ENCODE results near the gene KIF26A. TPM values are rescaled to one million over a fixed set of nuclear protein-coding genes. Genes with fewer than 3 reads are reported as not detected.
A peak's percentile ranks its signal among the peaks of the same experiment; 100 is the strongest.

The KIF26A gene
- total RNA-seq, 2 donors from 2014 or later: 1.6 to 13.9 TPM

- peak overlapping the region; percentile 45 to 50 for H3K4me3 ChIP-seq
- intact Hi-C loops (cut with DNase I): no loop called here
- H3K27ac ChIP-seq: peak overlapping the region; percentile 26 to 61
- no peaks in the 10 kb centered on the region for H3K36me3 ChIP-seq
- H3K27me3 ChIP-seq (replicated peaks; ENCODE audit: insufficient read depth): peaks cover 2% of the 10 kb centered on the region
- WGBS: under 1% methylated on average over 37 of the region's 83 CpGs
- peak; percentile 26 for TF ChIP-seq POLR2A (IDR thresholded peaks at IDR 0.05)
- TF ChIP-seq POLR2AphosphoS5 (IDR thresholded peaks at IDR 0.05): no peak
- TF ChIP-seq CTCF (IDR thresholded peaks at IDR 0.05): no peak
- peaks cover 2% of the 10 kb centered on the region for H3K4me1 ChIP-seq (replicated peaks)
- H3K9me3 ChIP-seq: no peaks in the 10 kb centered on the region
- peak; percentile 54 for DNase-seq (ENCODE audit: low spot score)
These were observed 21.5 kb upstream of the KIF26A start for GRCh38 chr14:104116756-104117340.

- DNase-seq (ENCODE audit: low spot score): no peak
- TF ChIP-seq POLR2A (IDR thresholded peaks at IDR 0.05): no peak
- TF ChIP-seq POLR2AphosphoS5 (IDR thresholded peaks at IDR 0.05): no peak
- TF ChIP-seq CTCF (IDR thresholded peaks at IDR 0.05): no peak
- Histone ChIP-seq H3K27ac (peak overlapping the region in 1 of 2 donors; percentile 26), H3K36me3 (no peaks in the 10 kb centered on the region), H3K4me3 (peak overlapping the region; percentile 45 to 50), H3K27me3 (replicated peaks; ENCODE audit: insufficient read depth) (peaks cover 2% of the 10 kb centered on the region), H3K9me3 (no peaks in the 10 kb centered on the region), H3K4me1 (replicated peaks) (peaks cover 2% of the 10 kb centered on the region)
- intact Hi-C loops (cut with DNase I): no loop called here
- 3% methylated on average over 46 of the region's 71 CpGs for WGBS
These were observed 20.9 kb upstream of the KIF26A start for GRCh38 chr14:104117341-104118005.

GRCh38 chr14:104118006-104118844 lies 20.2 kb upstream of the KIF26A start:
- Histone ChIP-seq H3K4me3 (no peak overlapping the region), H3K27ac (no peak overlapping the region), H3K36me3 (no peaks in the 10 kb centered on the region), H3K9me3 (no peaks in the 10 kb centered on the region), H3K4me1 (replicated peaks) (peaks cover 2% of the 10 kb centered on the region), H3K27me3 (replicated peaks; ENCODE audit: insufficient read depth) (peaks cover 2% of the 10 kb centered on the region)
- no peak for DNase-seq (ENCODE audit: low spot score)
- TF ChIP-seq CTCF (IDR thresholded peaks at IDR 0.05) (no peak), POLR2A (IDR thresholded peaks at IDR 0.05) (no peak), POLR2AphosphoS5 (IDR thresholded peaks at IDR 0.05) (no peak)
- intact Hi-C loops (cut with DNase I): no loop called here
- 71% methylated on average over 29 of the region's 30 CpGs for WGBS

- Histone ChIP-seq H3K27ac (no peak overlapping the region), H3K36me3 (no peaks in the 10 kb centered on the region), H3K4me1 (replicated peaks) (peaks cover 2% of the 10 kb centered on the region), H3K4me3 (no peak overlapping the region), H3K9me3 (no peaks in the 10 kb centered on the region), H3K27me3 (replicated peaks; ENCODE audit: insufficient read depth) (peaks cover 2% of the 10 kb centered on the region)
- intact Hi-C loops (cut with DNase I): no loop called here
- TF ChIP-seq CTCF (IDR thresholded peaks at IDR 0.05): no peak
- TF ChIP-seq POLR2A (IDR thresholded peaks at IDR 0.05): no peak
- TF ChIP-seq POLR2AphosphoS5 (IDR thresholded peaks at IDR 0.05): no peak
- 77% methylated on average over 3 of the region's 3 CpGs for WGBS
- no peak for DNase-seq (ENCODE audit: low spot score)
These were observed 19.3 kb upstream of the KIF26A start for GRCh38 chr14:104119119-104119487.

Measured in prostate gland (tissue), 2 donors.